Amygdala (tissue), 56 donors: ENCODE measurements around the gene SLC49A3.
"Not testable (repeated sequence)": the region's sequence is repeated elsewhere in the genome, so short reads cannot be mapped to it uniquely, and the experiment has no call there.

ENCODE experiments used
- DNase-seq, 56 donors: peaks; one replicate each; lab custom pipeline; 2025; lab: John Stamatoyannopoulos, UW

The SLC49A3 gene

GRCh38 chr4:671769-672168, 17.2 kb downstream of the SLC49A3 start:
- DNase-seq, result no peak

GRCh38 chr4:669806-670559, 19.0 kb downstream of the SLC49A3 start:
- DNase-seq, result not testable (repeated sequence)

DNA sequence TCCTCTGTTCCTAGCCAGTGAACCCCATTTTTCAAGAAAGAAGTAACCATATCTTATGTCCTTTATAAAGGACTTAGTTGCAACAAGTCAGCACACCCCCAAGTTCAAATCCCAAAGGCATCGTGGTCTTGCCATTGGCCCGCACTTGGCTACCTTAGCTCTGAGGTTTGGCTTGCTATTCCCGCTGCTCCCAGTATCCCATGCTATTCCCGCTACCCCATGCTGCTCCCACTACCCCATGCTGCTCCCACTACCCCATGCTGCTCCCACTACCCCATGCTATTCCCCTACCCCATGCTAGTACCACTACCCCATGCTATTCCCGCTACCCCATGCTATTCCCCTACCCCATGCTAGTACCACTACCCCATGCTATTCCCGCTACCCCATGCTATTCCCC, 20.7 kb downstream of the SLC49A3 start:
- not testable (repeated sequence) for DNase-seq

- no peak for DNase-seq
These were observed 21.4 kb downstream of the SLC49A3 start for GRCh38 chr4:667545-667925.

- DNase-seq, result peak in 1 of 56 donors; percentile 14
These were observed 22.0 kb downstream of the SLC49A3 start for GRCh38 chr4:666822-667544.

DNA sequence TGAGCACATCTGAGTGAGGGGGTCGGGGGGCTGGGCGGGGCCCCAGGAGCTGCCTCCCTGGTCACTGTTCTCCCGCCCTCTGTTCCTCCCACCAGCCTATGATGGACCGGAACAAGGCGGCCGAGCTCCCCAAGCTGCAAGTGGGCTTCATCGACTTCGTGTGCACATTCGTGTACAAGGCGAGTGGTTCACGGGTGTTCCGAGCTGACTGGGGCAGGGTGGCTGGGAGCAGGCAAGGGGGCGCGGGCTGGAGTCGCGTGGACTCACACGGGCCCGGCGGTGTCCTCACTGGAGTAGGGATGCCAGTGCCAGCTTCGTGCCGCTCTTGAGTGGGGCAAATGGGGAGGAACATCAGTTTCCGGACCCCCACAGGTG, 22.5 kb downstream of the SLC49A3 start:
- DNase-seq, result peak in 1 of 56 donors; percentile 61

DNA sequence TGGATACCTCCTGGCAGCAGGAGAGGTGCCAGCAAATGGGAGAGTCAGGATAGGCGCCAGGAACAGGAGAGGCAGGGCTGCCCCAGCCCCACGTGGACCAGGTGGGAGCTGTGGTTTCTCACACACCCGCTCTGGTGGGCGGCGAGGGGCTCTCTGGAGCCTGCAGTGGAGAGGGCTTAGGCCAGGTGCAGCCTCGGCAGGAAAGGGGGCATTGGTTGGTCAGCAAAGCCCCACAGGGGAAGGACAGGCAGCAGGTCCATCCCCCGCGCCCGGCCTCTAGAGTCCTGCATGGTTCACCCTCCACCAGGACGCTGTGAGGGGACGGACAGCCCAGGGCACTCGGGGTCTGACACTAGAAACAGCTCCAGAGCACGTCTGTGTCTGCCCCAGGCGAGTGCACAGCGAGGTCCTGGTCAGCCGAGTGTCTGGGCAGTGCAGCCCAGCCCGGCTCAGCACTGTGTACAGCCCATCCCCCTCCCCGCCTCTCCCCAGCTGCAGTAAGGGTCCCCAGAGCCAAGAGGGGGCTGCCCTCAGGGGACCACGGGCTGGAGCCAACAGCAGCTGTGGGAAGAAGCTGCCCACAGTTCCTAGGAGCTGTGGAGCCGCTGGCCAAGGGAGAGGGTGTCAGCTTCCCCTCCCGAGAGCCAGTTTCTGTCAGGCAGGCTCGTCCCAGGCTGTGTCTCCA, 23.1 kb downstream of the SLC49A3 start:
- peak in 9 of 56 donors; percentile 24 to 68 (median 47) for DNase-seq

DNA sequence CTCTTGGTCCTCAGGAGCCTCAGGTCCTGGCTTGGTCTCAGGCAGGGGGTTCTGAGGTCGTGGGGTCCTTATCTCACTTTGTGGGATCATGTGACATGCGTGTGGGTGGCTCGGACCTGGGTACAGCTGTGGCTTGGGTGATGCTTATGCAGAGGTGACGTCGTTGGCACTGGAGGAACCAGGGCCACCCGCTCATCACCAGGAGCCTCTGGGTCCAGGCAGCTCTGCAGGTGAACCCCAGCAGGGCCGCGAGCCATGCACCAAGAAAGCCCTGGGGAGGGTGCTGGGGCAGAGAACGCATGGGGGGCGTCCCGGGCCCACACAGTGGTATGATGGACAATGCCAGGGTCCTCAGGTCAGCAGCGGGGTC, 23.6 kb downstream of the SLC49A3 start:
- DNase-seq, result peak in 1 of 56 donors; percentile 36

DNA sequence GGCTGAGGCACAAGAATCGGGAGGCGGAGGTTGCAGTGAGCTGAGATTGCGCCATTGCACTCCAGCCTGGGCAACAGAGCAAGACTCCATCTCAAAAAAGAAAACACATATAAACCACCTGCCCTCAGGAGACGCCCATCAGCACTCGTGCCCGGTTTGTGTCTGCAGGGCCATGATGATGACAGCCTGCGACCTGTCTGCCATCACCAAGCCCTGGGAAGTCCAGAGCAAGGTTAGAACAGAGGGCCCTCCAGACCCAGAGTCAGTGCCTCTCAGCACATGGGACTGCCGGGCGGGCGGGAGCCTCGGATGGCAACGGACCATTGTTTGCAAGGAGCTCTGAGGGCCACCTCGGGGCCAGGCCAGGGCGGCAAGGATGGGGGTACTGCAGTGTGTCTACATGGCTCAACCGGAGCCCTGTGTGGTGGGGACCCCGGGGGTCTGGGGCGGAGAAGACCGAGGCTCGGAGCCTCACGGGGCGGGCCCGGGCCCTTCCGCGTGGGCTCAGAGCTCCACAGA, 24.2 kb downstream of the SLC49A3 start:
- no peak for DNase-seq

DNA sequence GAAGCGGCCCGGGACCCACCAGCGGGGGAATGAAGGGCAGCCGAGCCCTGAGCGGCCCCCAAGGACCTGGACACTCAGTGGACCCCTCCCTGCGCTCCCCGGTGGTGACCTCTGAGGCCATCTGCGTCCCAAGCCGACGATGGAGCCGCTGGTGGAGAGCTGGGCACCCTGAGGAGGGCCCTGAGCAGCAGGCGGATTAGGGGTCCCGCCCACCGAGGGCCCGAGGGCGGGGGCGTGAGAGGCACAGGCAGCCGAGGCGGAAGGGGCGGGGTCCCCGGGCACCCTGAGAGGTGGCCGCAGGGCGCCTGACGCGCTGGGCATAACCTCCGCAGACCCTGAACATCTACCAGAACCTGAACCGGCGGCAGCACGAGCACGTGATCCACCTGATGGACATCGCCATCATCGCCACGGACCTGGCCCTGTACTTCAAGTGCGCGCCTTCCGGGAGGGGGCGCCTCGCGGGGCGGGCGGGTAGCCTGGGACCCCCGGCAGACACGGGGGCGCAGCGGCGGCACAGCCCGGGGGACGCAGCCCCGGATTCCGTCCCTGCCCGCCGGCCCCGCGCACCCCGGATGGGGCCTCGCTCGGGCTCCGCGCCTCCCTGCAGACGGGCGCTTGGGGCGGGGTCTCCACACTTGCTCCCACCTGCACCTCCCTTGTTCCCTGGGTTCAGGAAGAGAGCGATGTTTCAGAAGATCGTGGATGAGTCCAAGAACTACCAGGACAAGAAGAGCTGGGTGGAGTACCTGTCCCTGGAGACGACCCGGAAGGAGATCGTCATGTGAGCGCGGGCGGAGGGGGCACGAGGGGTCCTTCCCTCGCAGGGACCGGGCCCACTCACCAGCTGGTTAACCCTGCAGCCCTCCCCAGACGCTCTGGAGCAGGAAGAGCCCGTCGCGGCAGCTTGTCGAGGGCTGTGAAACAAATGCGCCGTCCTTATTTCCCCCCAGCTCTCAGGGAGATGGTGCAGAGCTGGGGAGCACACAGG, 25.2 kb downstream of the SLC49A3 start:
- peak in 14 of 56 donors; percentile 10 to 79 (median 43) for DNase-seq

- no peak for DNase-seq
These were observed 25.9 kb downstream of the SLC49A3 start for GRCh38 chr4:663046-663437.

GRCh38 chr4:661881-662761, 26.8 kb downstream of the SLC49A3 start:
- no peak for DNase-seq

DNA sequence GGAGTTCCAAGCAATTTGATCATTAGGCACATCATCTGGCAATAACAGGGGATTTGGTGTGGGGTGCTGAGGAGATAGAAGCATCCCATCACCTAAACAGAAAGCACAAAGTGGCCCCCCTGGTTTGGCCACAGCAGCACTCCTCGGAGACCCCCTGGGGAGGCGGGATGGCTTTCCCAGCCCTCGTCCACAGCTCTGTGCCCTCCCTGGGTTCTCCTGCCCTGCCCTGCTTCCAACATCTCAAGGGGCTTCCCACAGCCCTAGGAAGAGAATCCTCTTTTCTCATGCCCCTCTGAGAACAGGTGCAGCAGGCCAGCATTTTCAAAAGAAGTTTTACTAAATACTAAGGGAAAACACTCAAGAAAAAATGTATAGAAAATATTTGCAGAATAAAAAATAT, 27.7 kb downstream of the SLC49A3 start:
- no peak for DNase-seq

DNA sequence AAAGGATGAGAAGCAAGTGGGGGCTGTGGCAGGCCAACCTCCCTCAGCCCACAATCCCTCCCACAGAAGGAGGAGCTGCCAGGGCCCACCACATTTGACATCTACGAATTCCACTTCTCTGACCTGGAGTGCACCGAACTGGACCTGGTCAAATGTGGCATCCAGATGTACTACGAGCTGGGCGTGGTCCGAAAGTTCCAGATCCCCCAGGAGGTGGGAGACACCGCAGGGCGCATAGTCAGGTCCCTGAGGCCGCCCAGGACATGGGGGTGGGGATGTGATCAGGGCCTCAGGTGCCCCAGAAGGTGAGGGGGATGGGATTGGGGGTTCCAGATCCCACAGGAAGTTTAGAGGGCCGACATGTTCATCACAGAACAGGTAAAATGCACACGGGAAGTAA, 28.6 kb downstream of the SLC49A3 start:
- no peak for DNase-seq

GRCh38 chr4:659851-660250, 29.1 kb downstream of the SLC49A3 start:
- no peak for DNase-seq

GRCh38 chr4:658681-659667, 30.0 kb downstream of the SLC49A3 start:
- no peak for DNase-seq

DNA sequence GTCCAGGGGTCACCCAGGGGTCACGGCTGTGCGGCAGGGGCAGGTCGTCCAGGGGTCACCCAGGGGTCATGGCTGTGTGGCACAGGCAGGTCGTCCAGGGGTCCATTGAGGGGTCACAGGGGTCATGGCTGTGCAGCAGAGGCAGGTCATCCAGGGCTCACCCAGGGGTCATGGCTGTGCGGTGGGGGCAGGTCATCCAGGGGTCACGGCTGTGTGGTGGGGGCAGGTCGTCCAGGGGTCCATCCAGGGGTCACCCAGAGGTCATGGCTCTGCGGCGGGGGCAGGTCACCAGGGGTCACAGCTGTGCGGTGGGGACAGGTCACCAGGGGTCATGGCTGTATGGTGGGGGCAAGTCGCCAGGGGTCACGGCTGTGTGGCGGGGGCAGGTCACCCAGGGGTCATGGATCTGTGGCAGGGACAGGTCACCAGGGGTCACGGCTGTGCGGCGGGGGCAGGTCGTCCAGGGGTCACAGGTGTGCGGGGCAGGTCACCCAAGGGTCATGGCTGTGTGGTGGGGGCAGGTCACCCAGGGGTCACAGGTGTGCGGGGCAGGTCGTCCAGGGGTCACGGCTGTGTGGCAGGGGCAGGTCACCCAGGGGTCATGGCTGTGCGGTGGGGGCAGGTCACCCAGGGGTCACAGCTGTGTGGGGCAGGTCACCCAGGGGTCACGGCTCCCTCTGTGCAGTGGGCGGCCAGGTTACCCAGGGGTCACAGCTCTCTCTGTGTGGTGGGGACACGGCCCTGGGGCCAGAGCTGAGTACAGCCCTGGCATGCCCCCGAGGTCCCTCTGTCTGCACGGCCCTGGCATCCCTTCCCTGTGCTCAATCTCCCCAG, 30.9 kb downstream of the SLC49A3 start:
- DNase-seq, result no peak
